AG09319 (cell line): Measurements from ENCODE around the gene ADPRHL1.

ENCODE experiments used
- DNase-seq: peaks from one replicate; pipeline ENCODE4 v3.0.0-alpha.2; 2010; ENCODE audit warnings: low read depth; ENCODE audit errors: extremely low read depth
- TF ChIP-seq, protein P1 (sequence below): IDR thresholded peaks from 2 replicates; pipeline ENCODE4 v1.5.1; 2011; ENCODE audit warnings: low read depth, mild to moderate bottlenecking, inconsistent platforms, low read length, moderate library complexity

ADPRHL1 gene

DNA sequence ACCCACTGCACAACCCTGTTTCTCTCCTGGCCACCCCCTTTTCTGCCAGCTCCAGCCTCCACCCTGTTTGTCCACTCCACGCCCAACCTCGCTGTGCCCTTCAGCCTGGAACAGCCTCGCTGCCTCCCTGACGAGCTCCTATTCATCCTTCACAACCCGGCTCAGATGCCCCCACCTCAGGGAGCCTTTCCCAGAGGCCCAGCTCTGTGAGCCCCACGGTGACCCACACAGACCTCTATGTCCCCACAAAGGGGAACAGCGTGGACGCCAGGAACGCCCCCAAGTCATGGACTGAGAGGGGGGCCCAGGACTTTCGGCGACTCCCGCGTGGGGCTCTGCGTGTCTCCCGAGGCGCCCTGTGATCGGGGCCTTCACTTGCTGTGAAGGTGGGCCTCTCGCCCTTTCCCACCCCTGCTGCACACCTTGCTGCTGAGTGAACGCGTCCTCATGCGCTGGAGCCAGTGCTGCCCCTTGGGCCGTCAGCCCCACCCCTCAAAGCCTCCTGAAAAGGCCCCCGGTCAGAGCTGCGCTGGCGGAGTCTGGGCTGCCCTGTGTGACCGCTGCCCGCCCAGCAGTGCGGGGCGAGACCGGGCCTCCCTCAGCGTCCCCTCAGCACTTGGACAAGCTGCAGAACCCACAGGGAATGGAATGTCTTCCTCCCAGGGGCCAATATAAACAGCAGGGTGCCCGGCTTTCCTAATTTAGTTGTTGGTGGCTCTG, 40.0 kb downstream of the ADPRHL1 start:
- TF ChIP-seq, protein P1, sequence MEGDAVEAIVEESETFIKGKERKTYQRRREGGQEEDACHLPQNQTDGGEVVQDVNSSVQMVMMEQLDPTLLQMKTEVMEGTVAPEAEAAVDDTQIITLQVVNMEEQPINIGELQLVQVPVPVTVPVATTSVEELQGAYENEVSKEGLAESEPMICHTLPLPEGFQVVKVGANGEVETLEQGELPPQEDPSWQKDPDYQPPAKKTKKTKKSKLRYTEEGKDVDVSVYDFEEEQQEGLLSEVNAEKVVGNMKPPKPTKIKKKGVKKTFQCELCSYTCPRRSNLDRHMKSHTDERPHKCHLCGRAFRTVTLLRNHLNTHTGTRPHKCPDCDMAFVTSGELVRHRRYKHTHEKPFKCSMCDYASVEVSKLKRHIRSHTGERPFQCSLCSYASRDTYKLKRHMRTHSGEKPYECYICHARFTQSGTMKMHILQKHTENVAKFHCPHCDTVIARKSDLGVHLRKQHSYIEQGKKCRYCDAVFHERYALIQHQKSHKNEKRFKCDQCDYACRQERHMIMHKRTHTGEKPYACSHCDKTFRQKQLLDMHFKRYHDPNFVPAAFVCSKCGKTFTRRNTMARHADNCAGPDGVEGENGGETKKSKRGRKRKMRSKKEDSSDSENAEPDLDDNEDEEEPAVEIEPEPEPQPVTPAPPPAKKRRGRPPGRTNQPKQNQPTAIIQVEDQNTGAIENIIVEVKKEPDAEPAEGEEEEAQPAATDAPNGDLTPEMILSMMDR, result no peak
- no peak for DNase-seq

DNA sequence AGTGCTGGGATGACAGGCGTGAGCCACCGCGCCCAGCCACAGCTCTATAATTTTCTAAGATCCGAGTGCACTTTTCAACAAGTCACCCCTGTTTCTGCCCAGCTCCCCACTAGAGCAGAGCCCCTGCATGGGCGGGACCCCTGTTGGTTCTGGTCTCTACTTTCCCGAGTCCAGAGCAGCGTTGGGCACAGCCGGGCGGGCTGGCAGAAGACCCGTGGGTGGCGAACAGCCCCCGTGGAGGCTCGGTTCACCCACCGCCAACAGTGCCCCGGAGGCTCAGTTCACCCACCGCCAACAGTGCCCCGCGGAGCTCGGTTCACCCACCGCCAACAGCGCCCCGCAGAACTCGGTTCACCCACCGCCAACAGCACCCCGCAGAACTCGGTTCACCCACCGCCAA, 40.8 kb downstream of the ADPRHL1 start:
- TF ChIP-seq, protein P1, result no peak
- no peak for DNase-seq

DNA sequence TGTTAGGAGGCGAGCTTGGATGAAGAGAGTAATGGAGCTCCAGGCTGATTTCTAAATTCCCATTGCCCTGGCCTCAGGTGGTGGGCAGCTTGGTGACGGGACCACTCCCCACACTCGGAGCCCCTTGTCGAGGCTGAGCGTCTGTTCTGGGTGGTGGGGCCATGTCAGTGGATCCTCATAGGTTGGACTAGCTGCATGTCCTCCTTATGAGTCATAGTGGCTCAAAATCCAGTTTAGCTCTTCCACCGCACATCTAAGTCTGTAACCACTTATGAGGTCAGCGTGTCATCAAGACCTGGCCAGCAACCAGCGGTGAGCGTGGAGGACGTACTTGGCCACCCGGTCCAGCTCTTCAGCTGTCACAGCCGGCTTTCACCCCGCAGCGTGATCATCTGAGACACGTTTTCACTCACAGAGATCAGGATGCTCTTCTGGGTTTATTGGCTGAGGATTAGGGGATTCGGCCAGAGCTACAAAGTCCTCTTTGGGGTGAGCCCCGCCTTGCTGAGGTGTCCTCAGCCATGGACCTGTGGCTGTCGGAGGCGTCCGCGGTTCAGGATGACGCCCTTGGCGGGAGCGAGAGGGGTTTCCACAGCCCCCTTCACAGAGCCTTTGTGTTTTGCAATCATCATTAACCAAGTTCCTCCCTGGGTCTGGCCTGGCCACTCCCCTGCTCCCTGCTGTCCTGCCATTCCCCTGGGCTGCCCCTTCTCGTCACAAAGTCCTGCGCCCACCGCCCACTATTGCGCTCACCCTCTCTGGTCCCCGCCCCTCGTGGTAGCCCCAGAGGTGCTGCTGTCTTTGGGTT, 41.9 kb downstream of the ADPRHL1 start:
- DNase-seq, result peak; percentile 86
- TF ChIP-seq, protein P1, result no peak

DNA sequence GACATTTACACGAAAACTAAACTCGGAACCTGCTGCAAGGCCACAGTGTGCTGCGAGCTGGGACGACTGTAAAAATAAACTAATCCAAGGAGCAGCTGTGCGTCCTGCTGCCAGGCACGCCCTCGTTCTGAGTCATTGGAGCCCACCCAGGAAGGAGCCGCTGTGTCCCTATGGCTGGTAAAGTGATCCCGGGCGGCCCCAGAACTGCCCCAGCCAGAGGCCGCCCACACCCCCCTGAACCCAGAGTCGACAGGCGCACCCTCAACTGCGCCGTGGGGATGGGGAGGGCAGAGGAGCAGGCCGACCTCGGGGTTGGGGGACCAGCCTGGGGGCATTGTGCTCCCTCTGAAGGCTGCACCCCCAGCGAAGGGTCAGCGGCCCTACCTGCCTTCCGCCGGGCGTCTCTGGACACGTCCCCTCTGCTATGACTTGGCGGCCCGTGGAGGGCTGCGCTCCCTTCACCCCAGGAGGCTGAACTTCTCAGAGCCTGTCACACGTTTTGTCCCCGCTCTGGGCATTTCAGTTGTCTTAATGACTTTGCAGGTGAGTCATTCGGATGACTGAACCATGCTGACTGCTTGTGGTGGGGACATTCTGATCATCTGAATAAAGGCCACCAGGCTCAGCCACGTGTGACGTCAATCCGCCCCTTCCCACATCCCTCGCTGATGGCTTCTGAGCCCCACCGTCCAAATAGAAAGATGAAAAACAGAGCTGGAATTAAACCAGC, 42.7 kb downstream of the ADPRHL1 start:
- TF ChIP-seq, protein P1, result no peak
- peak; percentile 28 for DNase-seq

DNA sequence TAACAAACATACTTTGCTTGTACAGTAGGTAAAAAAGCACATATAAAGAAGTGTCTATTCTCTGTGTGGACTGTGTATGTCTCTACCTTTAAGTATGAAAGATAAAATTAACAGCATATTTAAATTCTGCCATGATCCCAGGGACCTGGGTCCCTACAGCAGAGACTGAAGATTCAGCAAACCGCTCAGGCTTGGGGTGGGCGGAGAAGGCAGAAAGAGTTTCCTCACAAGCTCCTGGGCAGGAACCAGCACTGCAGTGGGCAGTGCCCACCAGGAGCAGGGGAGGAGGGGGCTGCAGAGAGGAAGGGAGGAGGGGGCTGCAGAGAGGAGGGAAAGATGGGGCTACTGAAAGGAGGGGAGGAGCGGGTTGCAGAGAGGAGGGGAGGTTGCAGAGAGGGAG, 44.7 kb downstream of the ADPRHL1 start:
- DNase-seq, result no peak
- TF ChIP-seq, protein P1, result no peak

DNA sequence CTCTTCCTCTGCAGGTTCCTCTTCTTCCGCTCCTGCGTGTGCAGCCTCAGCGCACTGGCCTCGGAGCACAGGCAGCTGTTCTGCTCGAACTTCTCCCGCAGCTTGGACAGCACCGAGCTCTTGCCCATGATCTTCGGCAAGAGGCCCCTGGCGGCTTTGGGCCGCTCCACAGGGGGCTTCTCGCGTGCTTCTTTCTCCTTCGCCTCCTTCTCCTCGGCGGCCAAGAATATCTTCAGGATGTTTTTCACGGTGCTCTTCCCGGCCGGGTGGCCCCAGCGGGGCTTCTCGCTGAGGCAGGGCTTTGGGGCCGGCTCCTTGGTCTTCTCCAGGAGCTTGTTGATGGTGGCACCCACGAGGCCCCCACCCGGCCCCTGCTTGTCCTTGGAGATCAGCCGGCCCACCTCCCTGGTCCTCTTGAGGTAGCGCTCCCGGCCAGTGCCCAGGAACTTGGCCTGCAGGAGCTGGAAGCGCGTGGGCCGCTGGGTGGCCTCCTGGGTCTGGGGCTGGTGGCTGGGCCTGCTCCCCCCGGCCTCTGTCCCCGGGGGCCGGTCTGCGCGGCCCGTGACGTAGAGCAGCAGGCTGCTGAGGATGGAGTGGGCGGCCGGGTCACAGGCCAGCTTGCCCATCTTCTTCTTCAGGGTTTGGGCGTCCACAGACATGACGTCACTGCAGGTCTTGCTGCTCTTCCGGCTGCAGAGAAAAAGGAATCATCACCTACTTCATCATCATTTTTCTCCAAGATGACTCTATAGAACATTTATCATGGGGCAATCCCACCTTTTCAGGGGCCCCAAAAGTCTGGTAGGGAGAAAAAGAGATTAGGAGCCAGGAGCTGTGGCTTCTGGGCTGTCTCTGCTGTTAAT, 45.5 kb downstream of the ADPRHL1 start:
- TF ChIP-seq, protein P1, result no peak
- no peak for DNase-seq
